Stimulated activated CD8-positive, alpha-beta memory T cell treated with anti-CD3 and anti-CD28 coated beads, Interleukin-7, amount 100 ng/mL, for 1 hour (primary cell): Measurements from ENCODE around the gene C1orf53.
"Not testable (repeated sequence)": the region's sequence is repeated elsewhere in the genome, so short reads cannot be mapped to it uniquely, and the experiment has no call there.

Experiments used
- DNase-seq, 2 donors: peaks; one replicate each; pipeline ENCODE4 v3.0.0-alpha.2; 2020; ENCODE audit warnings: low read depth in 2 of 2

Gene C1orf53

DNA sequence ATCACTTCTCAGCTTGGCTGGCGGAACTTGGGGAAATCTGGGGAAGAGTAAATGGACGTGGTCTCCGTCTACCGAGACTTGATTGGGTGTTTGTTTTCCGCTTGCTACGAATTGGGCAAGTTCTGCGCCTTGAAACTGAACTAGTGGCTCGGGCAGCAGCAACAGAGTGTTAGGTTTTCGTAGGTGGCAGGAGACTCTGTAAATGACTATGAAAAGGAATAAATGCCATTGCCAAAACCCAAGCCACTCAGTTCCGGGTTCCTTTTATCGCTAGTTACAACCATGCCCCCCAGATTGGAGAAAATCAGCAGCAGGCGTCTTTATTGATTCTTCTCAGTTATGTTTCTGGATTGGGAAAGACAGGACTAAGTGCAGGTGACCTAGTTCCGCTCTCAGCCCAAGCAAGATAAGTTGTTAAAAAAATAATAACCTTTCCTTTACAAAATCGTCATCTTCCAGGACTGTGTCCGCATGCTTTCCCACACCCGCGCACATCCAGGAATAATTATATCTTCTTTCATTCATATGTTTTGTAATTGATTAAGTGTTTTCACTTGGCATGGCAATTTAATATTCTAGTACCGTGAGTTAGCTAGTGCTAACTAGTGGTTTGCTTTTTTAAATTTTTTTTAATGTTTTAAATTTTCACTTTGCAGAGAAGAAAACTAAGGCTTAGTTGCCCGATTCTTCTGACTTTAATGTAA is 18.1 kb downstream of the C1orf53 start:
- DNase-seq, result no peak

DNA sequence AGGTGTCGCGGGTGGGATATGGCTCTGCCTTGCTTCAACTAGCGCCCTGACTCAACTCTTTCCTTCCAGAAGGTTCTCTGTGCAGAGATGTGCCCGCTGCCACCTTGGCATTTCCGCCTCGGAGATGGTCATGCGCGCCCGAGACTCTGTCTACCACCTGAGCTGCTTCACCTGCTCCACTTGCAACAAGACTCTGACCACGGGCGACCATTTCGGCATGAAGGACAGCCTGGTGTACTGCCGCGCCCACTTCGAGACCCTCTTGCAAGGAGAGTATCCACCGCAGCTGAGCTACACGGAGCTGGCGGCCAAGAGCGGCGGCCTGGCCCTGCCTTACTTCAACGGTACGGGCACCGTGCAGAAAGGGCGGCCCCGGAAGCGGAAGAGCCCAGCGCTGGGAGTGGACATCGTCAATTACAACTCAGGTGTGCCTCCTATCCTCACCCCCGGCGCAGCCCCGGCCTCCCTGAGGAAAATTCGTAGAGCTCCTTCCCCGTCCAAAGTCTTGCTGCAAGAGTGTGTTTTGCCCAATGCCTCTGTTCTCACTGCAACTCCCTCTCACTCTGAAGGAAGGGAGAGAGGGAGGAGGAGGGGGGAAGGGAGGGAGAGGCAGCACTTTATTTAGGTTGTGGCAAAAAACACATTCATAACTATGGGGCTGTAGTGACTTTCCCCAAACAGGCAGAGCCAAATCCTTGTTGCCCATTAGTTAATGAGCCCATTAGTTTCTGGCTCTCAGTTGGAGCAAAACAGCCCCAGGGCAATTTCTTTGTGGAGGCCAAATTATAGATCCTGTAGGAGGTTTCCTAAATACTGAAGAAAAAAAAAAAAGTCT is 19.0 kb downstream of the C1orf53 start:
- DNase-seq, result no peak

DNA sequence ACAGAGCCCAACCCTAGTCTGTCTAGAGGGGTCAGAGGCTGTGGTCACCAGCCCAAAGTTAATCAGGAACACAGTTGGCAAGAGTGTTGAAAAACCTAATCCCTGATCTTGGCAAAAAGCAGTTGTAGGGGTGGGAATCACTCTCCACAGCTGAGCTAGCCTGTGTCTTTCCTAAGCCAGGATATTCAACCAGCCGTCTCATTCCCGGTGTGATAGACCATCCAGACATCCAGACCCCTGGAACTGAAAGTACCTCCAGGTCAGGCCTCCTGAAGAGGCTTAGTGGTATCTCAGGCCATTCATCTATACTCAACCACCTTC is 19.6 kb downstream of the C1orf53 start:
- DNase-seq, result no peak

DNA sequence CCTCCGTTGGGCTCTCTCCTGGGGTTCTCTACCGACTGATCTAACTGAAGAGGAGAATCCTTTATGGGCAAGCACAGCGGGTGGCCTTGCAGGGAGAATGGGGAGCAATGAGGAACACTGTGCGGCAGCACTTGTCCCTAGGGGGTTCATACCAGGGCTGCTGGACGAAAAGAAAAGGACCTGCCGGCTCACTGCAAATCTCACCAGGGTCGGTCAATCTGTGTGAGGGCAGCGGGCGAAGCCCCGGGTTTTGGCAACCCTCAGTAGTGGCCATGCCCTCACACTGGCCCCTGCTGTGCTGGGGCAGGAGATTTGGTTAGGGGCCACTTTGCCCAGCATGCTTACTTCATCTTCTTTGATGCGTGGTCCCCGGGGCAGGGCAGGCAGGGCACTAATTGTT is 20.6 kb downstream of the C1orf53 start:
- DNase-seq, result no peak

DNA sequence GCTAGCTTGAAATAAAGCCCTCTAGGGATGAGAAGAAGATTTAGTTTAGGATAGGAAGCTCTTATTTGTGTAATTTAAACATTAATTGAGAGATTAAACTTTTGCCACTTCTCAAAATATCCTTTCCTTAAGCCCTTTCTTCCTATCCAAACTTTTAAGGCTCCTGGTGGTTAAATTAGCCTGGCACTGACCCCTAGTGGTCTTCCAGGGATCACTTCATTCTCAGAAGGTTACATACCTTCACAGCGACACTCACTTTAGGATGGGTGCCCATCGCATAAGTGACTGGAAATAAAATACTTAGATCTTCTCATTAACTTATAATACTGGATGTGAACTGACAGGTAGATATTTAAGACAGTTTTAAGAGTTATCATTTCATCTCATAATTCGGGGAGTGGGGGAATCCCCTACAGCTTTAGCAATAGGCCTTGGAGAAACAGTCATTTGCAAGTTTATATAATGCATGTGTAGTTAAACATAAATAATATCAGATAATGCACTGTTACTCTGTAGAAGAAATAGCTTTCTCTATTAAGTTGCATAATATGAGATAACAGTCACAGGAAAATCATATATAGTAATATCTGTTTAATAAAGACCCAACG is 22.2 kb downstream of the C1orf53 start:
- no peak for DNase-seq

DNA sequence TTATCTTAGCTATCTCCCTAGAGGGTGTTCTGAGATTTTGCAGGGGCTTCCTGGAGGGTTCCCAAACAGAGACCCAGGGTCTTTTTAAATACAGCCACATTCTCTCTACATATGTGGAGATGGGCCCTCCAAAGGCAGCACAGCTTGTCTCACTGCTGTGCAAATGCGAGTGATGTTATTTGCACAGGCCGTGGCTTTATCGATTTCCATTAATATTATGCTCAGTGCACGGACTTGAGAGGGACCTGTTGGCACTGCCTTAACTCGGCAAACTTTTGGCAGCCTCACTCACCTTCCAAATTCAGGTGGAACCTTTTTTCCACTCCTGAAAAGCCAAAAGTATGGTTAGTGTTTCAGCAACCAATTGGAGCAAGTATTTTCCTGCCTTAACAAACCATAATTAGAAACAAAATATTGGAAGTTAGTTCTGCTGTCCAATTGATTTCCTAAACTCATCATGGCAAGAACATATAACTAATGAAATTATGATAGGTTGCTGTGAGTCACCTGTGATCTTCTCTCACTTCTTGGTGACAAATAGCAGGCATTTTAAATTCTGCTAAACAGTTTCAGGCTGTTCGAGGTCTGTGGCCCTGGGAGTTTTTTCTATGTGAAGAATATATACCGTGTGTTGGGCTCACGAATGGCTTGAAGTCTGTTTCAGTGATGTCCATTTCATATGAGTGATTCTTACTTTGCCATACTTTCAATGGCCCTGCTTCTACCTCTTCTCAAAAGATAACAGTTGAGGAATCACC is 25.7 kb downstream of the C1orf53 start:
- DNase-seq, result no peak

DNA sequence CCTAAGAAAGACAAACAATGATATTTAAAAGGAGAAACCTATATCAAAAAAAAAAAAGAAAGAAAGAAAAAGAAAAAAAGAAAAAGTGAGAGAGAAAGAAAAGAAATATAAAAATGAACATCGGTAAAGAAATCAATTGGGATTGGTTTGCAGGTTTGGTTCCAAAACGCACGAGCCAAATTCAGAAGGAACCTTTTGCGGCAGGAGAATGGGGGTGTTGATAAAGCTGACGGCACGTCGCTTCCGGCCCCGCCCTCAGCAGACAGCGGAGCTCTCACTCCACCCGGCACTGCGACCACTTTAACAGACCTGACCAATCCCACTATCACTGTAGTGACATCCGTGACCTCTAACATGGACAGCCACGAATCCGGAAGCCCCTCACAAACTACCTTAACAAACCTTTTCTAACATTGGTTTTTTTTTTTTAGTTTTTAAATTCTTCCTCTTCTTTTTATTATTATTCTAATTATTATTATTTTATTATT is 26.5 kb downstream of the C1orf53 start:
- no peak for DNase-seq

DNA sequence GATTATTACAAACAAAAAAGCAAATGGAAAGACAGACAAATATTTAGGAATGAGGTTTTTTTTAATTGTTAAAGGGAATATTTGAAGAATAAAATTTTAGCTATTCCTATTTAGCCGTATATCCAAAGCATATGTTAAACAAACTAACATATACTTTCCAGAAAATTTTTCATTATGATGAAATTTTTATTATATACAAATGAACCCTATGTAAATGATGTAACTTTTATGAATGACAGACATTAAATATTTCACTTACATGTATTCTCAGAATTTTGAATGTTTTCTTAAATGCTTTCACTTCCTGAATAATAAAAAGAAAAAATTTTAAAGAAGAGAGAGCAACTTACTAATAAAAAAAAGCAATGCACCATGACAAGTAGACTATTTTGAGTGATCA is 30.6 kb downstream of the C1orf53 start:
- no peak for DNase-seq

DNA sequence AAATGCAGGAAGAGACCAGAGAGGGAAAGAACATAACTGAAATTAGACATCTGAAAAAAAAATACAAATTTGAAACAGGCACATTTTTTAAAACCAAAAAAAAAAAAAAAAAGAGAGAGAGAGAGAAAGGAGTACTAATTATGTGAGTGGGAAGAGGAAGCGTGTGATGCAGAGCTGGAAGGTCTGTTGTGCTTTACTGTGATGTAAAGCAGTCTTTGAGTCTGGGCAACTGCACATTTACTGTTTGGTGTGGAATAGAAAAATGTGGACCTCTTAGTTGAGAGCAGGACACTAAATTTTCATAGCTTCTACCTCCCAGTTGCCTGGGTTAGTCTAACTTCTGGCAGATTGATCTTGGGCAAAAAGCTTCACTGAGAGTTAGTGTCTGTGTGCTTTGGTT is 31.2 kb downstream of the C1orf53 start:
- no peak for DNase-seq

DNA sequence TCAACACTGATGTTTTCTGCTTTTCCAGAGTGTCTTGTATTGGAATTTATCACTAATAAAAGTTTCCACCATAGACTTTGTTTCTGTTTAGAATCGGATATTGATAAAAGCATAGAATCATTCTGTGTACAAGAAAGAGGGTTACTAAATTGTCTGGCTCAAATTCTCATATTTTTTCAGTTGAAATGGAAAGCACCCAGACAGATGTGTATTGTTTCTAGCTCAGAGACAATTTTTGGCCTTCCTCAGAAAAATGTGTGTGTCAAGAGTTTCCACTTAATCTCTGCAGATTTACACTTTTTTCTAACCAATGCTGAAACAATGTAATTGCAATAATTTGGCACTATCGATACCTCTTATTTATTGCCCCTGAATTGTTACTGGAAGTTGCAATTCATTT is 35.0 kb downstream of the C1orf53 start:
- no peak for DNase-seq

DNA sequence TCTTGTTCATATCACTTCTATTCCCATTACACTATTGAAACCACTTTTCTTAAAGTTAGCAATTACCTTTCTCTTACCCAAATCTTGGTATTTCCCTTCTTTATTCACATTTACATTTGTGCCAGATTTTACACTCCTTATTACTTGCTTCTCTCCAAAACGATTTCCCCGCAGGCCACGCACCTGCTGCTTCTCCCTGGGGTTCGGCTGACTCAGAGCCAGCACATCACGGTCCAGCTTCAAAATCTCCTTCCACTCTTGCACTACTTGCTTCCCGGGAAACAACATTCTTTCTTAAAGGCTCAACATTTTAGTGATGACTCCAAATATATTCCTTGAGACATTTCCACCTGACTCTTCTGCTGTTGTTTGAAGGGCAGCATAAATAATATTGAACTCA is 35.5 kb downstream of the C1orf53 start:
- no peak for DNase-seq

DNA sequence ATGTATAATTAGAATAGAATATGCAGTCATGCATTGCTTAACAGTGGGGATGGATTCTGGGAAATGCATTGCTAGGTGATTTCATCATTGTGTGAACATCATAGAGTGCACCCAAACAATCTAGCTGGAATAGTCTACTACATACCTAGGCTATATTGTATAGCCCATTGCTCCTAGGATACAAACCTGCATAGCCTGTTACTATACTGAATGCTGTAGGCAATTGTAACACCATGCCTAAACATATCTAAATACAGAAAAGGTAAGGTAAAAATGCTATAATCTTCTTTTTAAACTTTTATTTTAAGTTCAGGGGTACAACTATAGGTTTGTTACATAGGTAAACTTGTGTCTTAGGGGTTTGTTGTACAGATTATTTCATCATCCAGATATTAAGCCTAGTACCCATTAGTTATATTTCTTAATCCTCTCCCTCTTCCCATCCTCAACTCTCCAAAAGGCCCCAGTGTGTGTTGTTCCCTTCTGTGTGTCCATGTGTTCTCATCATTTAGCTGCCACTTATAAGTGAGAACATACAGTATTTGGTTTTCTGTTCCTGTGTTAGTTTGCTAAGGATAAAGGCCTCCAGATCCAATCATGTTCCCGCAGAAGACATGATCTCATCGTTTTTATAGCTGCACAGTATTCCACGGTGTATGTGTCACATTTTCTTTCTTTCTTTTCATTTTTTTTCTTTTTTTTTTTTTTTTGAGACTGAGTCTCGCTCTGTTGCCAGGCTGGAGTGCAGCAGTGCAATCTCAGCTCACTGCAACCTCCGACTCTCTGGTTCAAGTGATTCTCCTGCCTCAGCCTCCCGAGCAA is 36.9 kb downstream of the C1orf53 start:
- DNase-seq, result not testable (repeated sequence)

DNA sequence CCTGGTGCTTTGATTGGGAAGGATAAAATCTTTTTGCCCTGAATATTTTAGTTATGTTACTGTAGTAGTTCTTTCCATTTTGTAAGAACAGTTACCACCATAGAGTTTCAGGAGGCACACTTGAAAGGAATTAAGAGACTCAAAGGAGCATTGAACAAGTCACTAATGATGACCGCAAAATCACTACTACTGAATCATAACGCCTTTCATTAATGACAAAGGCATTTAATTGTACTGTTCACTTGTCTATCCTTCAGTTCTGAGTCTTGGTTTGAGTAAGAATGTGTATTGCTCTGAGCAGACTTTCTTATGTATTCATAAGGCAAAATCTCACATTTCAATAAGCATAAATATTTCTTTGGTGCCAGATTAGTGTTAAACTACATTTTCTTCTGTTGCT is 39.6 kb downstream of the C1orf53 start:
- DNase-seq, result no peak

DNA sequence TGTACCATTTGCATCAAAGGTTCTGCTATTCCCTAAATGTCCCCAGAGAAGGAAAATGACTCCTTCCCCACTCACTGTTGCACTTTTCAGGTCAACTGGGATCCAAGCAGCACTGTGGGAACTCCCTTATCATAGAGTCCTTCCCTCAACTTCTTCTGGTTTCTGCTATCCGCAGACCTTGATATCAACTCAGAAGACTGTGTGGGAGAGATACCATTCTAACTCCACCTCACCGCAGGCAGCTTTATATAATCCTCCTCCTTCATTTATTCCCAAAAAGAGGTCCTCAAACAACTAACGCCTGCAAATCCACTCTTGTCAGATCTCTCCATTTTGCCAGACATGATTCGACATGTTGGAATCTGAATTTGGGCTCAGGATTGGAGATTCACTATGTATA is 42.1 kb downstream of the C1orf53 start:
- no peak for DNase-seq

DNA sequence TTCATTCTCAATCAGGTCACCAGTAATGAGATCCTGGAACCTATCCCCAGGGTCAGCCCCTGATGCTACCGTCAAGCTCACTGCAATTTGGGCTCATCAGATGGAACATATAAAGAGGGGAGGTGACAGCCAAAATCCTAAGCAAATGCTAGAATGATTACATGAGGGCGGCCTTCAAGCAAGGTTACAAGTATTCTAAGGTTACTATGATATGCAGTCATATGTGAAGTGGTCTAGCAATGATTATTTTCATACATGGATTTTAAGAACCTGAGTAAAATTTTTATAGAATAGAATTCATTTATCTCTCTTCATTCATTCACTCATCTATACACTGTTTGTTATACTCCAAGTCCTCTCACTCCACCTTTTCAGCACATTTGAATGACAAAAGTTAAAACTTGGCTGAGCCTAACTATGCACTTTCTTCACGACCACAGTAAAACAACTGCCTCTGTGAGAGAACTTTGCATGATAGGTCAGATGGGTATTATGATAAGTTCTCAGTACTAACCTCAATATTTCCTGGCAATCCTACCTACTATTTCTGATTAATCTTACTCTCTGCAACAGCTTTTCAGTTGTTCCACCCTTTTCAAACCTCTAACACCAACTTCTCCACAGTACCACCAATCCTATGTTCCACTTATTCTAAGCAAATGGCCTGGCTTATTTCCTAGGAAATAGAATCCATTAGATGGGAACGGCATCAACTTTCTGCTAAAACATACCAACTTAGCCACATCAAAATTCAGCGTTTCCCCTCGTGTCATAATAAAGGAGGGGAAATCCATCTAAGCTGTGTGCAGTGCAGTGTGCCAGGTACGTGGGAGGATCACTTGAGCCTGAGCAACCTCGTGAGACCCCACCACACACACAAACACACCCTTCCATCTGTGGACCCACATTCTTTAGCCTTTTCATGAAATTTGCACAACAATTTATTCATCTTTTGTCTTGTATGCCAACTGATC is 46.8 kb downstream of the C1orf53 start:
- no peak for DNase-seq

DNA sequence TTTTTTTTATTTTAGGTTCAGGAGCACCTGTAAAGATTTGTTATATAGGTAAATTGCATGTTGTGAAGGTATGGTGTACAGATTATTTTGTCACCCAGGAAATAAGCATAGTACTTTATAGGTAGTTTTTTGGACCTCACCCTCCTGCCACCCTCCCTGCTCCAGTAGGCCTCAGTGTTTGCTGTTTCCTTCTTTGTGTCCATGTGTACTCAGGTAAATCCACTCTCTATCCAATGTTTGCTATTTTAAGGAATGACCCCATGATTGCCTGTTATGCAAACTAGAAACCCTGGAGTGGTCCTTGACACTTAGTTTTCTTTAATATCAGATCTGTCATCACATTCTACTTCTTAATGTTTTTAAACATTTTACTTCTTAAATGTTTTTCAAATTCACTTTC is 48.7 kb downstream of the C1orf53 start:
- DNase-seq, result no peak

DNA sequence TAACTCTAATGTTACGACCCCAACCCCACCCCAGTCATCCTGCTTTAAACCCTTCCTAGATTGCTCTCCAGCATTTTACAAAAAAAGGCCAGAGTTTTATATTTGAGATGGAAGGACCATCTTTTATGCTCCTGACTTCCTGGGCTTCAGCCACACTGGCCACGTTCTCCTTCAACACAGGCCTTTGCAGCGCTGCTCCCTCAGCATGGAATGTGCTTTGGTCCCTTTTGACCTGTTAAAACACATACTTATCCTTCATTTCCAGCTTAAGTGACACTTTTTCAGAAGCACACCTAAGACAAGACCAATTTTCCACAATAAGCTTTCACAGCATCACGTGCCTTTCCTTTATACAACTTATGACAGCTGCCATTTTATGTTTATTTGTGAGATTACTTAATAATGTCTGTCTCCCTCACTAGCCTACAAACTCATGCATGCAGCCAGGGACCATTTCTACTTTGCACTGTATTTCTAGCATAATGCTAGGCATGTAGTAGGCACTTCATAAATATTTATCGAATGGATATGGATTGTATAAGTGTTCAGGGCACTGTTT is 49.3 kb downstream of the C1orf53 start:
- DNase-seq, result no peak

DNA sequence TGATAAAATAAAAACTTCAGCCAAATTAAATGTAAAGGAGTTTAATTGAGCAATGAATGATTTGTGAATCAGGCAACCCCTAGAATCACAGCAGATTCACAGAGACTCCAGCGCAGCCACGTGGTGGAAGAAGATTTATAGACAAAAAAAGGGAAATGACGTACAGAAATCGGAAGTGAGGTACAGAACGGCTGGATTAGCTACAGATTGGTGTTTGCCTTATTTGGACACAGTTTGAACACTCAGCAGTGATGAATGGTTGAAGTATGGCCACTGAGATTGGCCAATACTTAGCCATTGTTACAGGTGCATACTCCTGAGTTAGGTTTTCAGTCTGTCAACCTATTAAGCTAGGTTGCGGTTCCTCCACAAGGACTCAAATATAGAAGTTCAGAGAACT is 51.0 kb downstream of the C1orf53 start:
- DNase-seq, result not testable (repeated sequence)

DNA sequence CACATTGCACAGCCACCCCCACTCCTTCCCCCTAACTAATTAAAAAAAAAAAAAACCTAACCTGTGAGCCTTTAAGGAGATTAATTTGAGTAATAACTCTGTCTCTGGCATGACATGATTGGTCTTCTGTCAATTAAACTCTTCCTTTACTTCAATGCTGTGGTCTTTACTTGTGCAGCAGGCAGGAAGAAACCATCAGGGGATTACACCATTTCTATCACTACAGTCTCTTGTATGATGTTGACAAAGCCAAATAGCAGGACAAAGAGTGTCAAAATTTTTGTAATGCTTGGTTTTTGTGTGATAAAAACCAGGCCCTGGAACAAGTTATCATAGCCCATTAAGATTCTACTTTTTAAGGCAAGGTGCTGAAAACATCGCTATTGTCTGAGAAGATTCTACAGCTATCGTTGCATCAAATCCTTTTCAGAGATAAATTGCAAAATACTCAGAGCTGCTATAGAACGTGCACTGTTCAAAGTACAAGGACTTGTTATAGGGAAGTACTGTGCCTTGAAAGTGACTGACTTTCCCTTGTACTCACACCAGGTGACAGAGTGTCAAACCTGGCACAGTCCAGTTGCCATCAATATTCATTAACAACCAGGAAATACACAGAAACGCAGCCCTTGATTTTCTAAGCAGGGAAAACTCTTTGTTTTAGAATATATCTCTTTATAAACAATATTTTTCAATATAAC is 52.4 kb downstream of the C1orf53 start:
- DNase-seq, result no peak
